Loucy (cell line): ENCODE data around the gene TGFBR3L.
A peak's percentile ranks its signal among the peaks of the same experiment; 100 is the strongest.

Source experiments
- H2AFZ ChIP-seq: fragments of 200-600 bp; sonication (generic); 2 replicates; pipeline ENCODE4 v1.6.0; 2016; ENCODE audit warnings: antibody characterized with exemption, mild to moderate bottlenecking, low read length, moderate library complexity
- H3F3A ChIP-seq: fragments of 200-600 bp; 2 replicates; pipeline ENCODE4 v1.6.0; 2016; ENCODE audit warnings: antibody characterized with exemption, low read depth, mild to moderate bottlenecking
- H3K27me3 ChIP-seq: fragments of 200-600 bp; sonication (generic); 2 replicates; pipeline ENCODE4 v1.6.1; 2014; ENCODE audit warnings: low read length, mild to moderate bottlenecking; ENCODE audit not compliant: insufficient read depth, poor library complexity, severe bottlenecking
- H3K36me3 ChIP-seq: fragments of 200-600 bp; sonication (generic); 2 replicates; pipeline ENCODE4 v1.6.1; 2016; ENCODE audit warnings: low read length; ENCODE audit not compliant: insufficient read depth
- H3K4me1 ChIP-seq: fragments of 200-600 bp; sonication (generic); 2 replicates; pipeline ENCODE4 v1.5.1; 2014; ENCODE audit warnings: low read length, mild to moderate bottlenecking; ENCODE audit not compliant: insufficient read depth, poor library complexity, severe bottlenecking
- H3K4me2 ChIP-seq: fragments of 200-600 bp; sonication (generic); 2 replicates; pipeline ENCODE4 v1.6.0; 2014; ENCODE audit warnings: antibody characterized with exemption, low read length, low read depth, mild to moderate bottlenecking; ENCODE audit not compliant: poor library complexity, severe bottlenecking
- H3K4me3 ChIP-seq: fragments of 200-600 bp; sonication (generic); 2 replicates; pipeline ENCODE4 v1.5.1; 2014; ENCODE audit warnings: low read length, mild to moderate bottlenecking, mixed read lengths; ENCODE audit not compliant: poor library complexity, severe bottlenecking
- H3K79me2 ChIP-seq: fragments of 200-600 bp; sonication (generic); 2 replicates; pipeline ENCODE4 v1.6.1; 2014; ENCODE audit warnings: low read length; ENCODE audit not compliant: insufficient read depth
- H3K9ac ChIP-seq: fragments of 200-600 bp; sonication (generic); 2 replicates; pipeline ENCODE4 v1.6.0; 2014; ENCODE audit warnings: mild to moderate bottlenecking, low read depth, low read length, moderate library complexity; ENCODE audit not compliant: poor library complexity, severe bottlenecking
- H3K9me2 ChIP-seq: fragments of 200-600 bp; sonication (generic); replicated peaks from 2 replicates; pipeline ENCODE4 v1.6.1; 2016; ENCODE audit warnings: low read depth, low read length, mixed read lengths
- H3K9me3 ChIP-seq: fragments of 200-600 bp; sonication (generic); 2 replicates; pipeline ENCODE4 v1.6.1; 2014; ENCODE audit warnings: mild to moderate bottlenecking, antibody characterized with exemption, low read length, low read depth; ENCODE audit not compliant: insufficient read depth
- H4K20me1 ChIP-seq: fragments of 200-600 bp; sonication (generic); 2 replicates; pipeline ENCODE4 v1.6.0; 2014; ENCODE audit warnings: antibody characterized with exemption, low read length, mild to moderate bottlenecking; ENCODE audit not compliant: insufficient read depth, poor library complexity, severe bottlenecking
- EZH2phosphoT487 ChIP-seq: fragments of 200-600 bp; IDR thresholded peaks from 2 replicates; pipeline ENCODE4 v1.6.1; 2018; ENCODE audit warnings: antibody characterized with exemption, mild to moderate bottlenecking, moderate library complexity, borderline replicate concordance
- TF ChIP-seq, protein P1 (sequence below): fragments of 200-600 bp; sonication (generic); conservative IDR thresholded peaks from 2 replicates; pipeline ENCODE4 v1.5.1; 2014; ENCODE audit warnings: mild to moderate bottlenecking, antibody characterized with exemption, low read length

Gene TGFBR3L

GRCh38 chr19:7921967-7922835 is 7.6 kb downstream of the TGFBR3L start:
- H3K9me3 ChIP-seq: no peaks in the 10 kb centered on the region
- no peaks in the 10 kb centered on the region for H3K79me2 ChIP-seq
- no peaks in the 10 kb centered on the region for H3F3A ChIP-seq
- H3K27me3 ChIP-seq: no peaks in the 10 kb centered on the region
- no peaks in the 10 kb centered on the region for H3K9me2 ChIP-seq
- H4K20me1 ChIP-seq: peaks cover 8% of the 10 kb centered on the region
- H3K4me3 ChIP-seq: no peak overlapping the region
- H3K36me3 ChIP-seq: no peaks in the 10 kb centered on the region
- peak overlapping the region; percentile 94 for H3K4me2 ChIP-seq
- H2AFZ ChIP-seq: no peak overlapping the region
- H3K4me1 ChIP-seq: peaks cover 15% of the 10 kb centered on the region
- TF ChIP-seq EZH2phosphoT487: no peak
- TF ChIP-seq, protein P1, sequence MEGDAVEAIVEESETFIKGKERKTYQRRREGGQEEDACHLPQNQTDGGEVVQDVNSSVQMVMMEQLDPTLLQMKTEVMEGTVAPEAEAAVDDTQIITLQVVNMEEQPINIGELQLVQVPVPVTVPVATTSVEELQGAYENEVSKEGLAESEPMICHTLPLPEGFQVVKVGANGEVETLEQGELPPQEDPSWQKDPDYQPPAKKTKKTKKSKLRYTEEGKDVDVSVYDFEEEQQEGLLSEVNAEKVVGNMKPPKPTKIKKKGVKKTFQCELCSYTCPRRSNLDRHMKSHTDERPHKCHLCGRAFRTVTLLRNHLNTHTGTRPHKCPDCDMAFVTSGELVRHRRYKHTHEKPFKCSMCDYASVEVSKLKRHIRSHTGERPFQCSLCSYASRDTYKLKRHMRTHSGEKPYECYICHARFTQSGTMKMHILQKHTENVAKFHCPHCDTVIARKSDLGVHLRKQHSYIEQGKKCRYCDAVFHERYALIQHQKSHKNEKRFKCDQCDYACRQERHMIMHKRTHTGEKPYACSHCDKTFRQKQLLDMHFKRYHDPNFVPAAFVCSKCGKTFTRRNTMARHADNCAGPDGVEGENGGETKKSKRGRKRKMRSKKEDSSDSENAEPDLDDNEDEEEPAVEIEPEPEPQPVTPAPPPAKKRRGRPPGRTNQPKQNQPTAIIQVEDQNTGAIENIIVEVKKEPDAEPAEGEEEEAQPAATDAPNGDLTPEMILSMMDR: no peak
- no peak overlapping the region for H3K9ac ChIP-seq

GRCh38 chr19:7922836-7923195 is 8.2 kb downstream of the TGFBR3L start:
- no peak overlapping the region for H3K4me3 ChIP-seq
- no peaks in the 10 kb centered on the region for H3K36me3 ChIP-seq
- peaks cover 15% of the 10 kb centered on the region for H3K4me1 ChIP-seq
- TF ChIP-seq EZH2phosphoT487: no peak
- TF ChIP-seq, protein P1: no peak
- H3K27me3 ChIP-seq: no peaks in the 10 kb centered on the region
- H3K9ac ChIP-seq: no peak overlapping the region
- H3F3A ChIP-seq: no peaks in the 10 kb centered on the region
- no peaks in the 10 kb centered on the region for H3K79me2 ChIP-seq
- no peaks in the 10 kb centered on the region for H3K9me3 ChIP-seq
- H4K20me1 ChIP-seq: peaks cover 8% of the 10 kb centered on the region
- H2AFZ ChIP-seq: no peak overlapping the region
- no peaks in the 10 kb centered on the region for H3K9me2 ChIP-seq
- H3K4me2 ChIP-seq: no peak overlapping the region

GRCh38 chr19:7923295-7924191 is 8.9 kb downstream of the TGFBR3L start:
- TF ChIP-seq, protein P1: no peak
- TF ChIP-seq EZH2phosphoT487: no peak
- no peaks in the 10 kb centered on the region for H3K27me3 ChIP-seq
- no peaks in the 10 kb centered on the region for H3K9me3 ChIP-seq
- no peaks in the 10 kb centered on the region for H3K79me2 ChIP-seq
- no peaks in the 10 kb centered on the region for H3F3A ChIP-seq
- no peak overlapping the region for H3K4me2 ChIP-seq
- H3K36me3 ChIP-seq: no peaks in the 10 kb centered on the region
- H3K9me2 ChIP-seq: no peaks in the 10 kb centered on the region
- H3K4me3 ChIP-seq: no peak overlapping the region
- H3K9ac ChIP-seq: no peak overlapping the region
- H3K4me1 ChIP-seq: peaks cover 15% of the 10 kb centered on the region
- no peak overlapping the region for H2AFZ ChIP-seq
- H4K20me1 ChIP-seq: peaks cover 8% of the 10 kb centered on the region
